CD4-positive, alpha-beta T cell treated with Interleukin-17A for 4 hours (primary cell): ENCODE measurements around the gene MINDY1.

Source experiments
- DNase-seq: peaks from one replicate; pipeline ENCODE4 v3.0.0-alpha.2; 2020; ENCODE audit warnings: mixed read lengths

Gene MINDY1, protein sequence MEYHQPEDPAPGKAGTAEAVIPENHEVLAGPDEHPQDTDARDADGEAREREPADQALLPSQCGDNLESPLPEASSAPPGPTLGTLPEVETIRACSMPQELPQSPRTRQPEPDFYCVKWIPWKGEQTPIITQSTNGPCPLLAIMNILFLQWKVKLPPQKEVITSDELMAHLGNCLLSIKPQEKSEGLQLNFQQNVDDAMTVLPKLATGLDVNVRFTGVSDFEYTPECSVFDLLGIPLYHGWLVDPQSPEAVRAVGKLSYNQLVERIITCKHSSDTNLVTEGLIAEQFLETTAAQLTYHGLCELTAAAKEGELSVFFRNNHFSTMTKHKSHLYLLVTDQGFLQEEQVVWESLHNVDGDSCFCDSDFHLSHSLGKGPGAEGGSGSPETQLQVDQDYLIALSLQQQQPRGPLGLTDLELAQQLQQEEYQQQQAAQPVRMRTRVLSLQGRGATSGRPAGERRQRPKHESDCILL

DNA sequence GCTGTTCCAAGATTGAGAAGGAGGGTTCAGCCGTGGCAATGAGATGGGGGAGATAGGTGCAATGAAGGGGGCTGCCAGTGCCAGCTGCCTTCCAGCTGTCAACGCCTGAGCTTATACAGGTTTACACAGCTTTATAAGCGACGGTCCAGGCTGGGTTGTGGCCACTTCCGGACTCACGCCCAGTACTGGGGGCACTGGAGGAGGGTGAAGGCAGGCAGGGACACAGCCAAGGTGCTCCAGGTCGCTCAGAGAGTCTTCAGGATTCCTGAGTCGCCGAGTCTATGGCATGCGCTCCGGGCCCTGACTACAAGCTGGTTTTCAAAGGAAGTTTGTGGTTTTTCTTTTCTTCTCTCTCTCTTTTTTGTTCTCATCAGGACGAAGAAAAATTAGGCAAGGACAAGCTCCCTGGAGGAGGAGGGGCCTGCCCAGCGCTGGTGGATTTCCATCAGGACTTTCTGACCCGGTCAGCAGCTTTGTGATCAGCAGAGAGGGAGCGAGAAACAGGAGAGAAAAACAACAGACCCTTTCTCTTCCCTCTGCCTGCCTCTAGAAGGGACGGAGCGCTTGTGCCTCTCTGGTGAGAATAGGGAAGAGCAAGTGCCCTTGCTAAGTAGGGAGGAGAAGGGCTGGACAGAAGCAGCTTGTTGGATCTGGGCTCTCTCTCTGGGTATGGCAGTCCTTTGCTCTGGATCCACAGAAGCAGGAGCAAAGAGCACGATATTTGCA is at the start of gene MINDY1:
TSS of gene MINDY1 (minus strand) at position 576 of the 726 bp plus-strand sequence. CDS start 4,285 bp downstream, outside the sequence.
- peak; percentile 41 for DNase-seq

DNA sequence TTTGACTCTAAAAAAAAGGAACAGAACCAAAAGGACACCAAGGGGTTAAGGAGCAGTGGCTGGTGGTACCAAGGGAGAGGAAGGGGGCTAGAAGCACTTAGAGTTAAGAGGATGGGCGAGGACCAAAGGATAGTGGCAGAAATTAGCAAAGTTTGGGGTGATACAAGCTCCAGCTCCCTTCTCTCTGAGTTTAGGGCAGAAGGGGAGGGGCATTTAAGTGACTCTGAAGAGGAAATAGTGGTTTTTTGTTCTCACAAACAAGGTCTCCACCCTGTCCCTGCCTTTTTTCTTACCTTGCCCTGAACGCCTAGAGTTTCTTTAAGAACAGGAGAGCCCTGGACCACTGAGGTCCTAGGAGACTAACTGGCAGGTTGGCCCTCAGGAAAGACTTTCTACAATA is 49.4 kb upstream of the MINDY1 start:
- peak; percentile 55 for DNase-seq

DNA sequence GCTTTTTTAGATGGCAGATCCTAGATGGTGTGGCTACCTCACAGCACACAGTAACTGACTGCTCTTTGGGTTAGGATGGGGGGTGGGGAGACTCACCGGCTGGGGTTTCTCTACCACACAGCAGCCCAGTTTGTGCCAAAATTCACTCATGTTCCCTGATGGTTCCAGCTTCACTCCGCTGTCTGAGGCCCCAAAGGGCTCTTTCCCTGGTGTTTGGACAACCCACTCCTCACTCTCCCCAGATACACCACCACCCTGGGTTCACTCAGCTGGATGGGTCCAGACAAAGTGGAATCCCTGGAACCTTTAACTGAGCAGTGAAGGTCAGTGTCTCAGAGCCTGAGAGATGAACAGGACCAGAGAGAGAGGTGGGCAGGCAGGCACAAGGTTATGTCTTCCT is 48.9 kb upstream of the MINDY1 start:
- DNase-seq: peak; percentile 27

DNA sequence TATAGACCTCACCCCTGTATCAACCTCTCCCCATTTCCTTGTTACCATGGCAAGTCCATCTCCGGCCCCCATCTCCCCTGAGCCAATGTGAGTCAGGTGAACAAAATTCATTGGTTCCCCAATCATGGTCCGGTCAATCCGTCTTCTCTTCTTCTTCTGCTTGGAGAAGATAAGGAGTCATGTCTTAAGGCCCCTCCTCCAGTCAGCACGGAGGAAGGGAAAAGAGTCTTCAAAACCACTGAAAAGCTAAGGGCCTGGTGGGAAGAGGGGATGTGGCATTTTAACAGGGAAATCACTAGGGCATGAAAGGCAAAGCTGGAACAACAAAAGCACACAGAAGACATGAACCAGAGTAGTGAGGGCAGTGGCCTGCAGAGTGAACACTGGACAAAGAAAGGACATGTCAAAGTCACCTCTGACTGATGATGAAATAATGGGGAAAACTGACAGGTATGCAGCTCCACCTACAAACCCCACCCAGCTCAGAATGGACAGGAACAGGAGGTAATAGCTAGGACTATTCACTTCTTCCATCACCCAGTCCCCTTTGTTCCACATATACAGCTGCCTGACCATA is 48.4 kb upstream of the MINDY1 start:
- no peak for DNase-seq

DNA sequence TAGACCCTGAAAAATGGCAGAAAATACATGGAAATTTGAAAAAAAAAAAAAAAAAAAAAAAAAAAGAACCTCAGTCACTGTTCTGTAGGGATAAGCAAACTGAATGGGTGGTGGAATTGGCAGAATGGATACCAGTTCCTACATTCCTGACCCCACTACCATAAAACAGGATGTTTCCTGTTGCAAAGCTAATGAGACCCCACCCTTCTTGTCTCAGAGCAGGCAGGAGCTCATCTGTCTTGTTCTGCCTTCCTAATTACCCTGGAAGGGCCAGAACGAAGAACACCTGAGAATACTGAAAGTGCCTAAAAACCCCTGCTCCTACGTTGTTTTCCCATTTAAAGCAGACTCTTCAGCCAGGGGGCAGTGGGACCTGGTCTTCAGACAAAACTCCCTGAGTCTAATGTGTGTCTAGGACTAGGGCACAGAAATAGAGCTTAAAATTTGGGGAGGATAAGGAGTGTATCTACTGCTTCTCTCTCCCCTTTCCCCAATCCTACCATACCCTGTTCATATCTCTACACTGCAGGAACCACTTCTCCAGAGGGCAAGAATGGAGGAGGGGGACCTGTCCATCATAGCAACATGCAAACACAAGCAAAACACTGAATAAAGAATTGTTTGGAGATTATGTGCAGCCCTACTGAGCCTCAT is 44.8 kb upstream of the MINDY1 start:
- no peak for DNase-seq

DNA sequence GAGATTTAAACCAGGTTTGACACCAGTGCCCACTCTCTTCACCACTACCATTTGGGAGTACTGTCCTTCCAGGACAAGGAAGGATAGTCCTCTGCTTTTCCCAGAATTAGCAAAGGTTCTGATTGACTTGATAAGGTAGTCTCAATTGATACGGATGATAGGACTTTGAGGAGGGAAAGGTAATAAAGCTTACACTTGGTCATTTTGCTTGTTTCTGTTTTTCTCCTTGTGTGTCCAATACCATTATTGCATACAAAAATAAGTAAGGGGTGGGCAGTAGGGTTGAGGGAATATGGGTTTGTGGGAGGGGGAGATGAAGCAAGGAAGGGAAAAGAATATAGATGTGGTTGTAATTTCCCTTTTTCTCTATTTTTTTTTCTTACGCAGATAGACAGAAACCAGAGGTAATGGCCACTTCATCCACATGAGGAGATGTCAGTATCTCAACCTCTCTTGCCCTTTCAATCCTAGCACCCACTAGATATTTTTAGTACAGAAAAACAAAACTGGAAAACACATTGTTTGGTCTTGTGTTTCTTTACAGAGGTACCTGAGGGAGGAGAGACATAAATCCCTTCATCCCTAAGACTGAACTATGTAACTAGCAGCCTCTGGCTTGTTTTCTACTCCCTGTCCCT is 43.5 kb upstream of the MINDY1 start:
- DNase-seq: no peak

DNA sequence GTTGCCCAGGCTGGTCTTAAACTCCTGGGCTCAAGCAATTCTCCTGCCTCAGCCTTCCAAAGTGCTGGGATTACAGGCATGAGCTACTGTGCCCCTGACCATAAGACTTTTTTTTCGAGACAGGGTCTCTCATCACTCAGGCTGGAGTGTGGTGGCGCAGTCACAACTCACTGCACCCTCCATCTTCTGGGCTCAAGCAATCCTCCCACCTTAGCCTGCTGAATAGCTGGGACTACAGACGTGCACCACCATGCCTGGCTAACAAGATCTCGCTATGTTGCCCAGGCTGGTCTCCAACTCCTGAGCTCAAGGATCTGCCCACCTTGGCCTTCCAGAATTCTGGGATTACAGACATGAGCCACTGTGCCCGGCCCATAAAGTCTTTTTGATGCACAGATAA is 42.8 kb upstream of the MINDY1 start:
- no peak for DNase-seq

DNA sequence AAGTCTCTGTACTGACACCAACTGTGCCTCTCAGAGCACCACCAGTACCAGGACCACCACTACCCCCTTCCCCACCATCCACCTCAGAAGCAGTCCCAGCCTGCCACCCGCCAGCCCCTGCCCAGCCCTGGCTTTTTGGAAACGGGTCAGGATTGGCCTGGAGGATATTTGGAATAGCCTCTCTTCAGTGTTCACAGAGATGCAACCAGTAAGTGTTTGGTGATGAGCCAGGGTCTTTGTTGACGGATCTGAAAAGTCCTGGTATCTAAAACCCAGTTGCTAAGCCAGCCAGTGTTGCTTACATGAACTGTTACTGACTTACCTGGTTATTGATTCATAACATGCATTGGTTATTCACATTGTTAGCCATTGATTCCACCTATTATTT is 41.9 kb upstream of the MINDY1 start:
- no peak for DNase-seq

DNA sequence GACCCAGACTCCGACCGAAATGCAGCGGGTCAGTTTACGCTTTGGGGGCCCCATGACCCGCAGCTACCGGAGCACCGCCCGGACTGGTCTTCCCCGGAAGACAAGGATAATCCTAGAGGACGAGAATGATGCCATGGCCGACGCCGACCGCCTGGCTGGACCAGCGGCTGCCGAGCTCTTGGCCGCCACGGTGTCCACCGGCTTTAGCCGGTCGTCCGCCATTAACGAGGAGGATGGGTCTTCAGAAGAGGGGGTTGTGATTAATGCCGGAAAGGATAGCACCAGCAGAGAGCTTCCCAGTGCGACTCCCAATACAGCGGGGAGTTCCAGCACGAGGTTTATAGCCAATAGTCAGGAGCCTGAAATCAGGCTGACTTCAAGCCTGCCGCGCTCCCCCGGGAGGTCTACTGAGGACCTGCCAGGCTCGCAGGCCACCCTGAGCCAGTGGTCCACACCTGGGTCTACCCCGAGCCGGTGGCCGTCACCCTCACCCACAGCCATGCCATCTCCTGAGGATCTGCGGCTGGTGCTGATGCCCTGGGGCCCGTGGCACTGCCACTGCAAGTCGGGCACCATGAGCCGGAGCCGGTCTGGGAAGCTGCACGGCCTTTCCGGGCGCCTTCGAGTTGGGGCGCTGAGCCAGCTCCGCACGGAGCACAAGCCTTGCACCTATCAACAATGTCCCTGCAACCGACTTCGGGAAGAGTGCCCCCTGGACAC is 41.4 kb upstream of the MINDY1 start:
- peak; percentile 70 for DNase-seq

DNA sequence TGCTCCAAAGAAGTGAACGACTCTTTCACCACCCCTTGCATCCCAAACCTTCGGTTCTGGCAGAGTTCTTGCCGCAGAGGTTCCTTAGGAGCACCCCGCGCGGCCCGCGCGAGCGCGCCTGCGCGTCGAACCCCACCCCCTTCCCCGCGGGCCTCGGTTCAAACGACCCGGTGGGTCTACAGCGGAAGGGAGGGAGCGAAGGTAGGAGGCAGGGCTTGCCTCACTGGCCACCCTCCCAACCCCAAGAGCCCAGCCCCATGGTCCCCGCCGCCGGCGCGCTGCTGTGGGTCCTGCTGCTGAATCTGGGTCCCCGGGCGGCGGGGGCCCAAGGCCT is 40.9 kb upstream of the MINDY1 start, which contains the start of gene C1orf56:
TSS of gene C1orf56 (plus strand) at position 161 of the 334 bp plus-strand sequence. CDS start at position 258, 97 bp downstream.
- peak; percentile 76 for DNase-seq

DNA sequence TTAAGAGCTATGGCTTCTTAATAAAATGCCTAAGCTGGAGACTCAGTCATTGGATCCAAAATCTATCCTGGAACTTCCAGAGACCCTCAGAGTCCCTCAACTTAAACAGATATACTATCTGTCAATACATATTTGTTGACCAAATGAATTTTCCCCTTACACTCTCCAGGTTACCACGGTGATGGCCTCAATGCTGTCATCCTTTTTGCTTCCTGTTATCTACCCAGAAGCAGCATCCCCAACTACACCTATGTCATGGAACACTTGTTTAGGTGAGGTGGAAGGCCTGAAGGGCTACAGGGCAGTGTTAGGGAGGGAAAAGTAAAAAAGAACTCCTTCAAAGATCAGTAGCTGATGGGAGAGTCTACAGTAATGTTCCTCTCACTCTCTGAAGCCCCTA is 36.5 kb upstream of the MINDY1 start:
- DNase-seq: no peak

DNA sequence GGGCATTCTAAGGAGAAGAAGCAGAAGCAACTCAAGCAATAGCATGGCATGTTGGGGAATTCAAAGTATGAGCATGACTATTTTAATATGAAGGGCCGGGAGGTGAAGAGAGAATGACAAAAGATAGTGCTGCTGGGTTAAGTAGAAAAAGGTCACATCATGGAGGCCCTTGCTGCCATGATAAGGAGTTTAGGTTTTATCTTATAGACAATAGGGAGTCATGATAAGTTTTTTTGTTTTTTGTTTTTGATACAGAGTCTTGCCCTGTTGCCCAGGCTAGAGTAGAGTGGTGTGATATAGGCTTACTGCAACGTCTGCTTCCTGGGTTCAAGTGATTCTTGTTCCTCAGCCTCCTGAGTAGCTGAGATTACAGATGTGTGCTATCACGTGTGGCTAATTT is 32.8 kb upstream of the MINDY1 start:
- no peak for DNase-seq

DNA sequence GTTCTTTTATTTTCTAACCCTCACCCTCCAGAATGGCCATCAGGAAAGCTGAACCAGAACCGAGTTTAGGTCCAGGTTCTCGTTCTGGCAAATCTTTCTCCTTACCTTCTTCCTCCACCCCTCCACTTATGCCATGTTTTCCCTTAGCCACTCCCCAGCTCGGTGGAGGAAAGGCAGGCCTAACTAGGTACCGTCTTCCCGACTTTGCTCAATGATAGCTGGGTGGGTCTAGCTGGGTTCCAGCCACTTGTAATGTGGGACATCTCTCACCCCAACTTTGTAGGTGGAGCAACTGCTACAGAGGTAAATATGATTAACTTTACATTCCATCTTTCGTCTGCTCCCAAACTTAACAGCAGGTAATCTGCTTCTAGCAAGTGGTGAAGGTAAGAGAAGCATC is 30.3 kb upstream of the MINDY1 start:
- DNase-seq: no peak

DNA sequence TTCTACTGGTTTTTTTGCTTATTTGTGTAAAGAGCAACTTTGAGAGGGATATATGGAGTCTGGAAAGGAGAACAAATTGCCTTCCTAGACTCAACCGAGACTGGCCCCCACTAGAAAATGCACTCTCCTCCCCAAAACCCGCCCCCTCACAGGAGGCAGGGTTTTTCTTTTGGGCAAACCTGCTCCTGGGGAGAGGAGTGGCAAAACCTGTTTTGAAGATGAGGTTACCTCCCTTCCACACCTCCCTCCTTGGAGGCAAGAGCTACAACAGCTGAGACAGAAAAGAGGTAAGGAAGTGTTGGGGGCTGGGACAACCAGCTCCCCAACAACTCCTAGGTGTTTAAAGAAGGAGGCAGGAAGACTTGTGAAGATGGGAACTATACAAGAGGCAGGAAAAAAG is 29.7 kb upstream of the MINDY1 start, which contains the start of gene BNIPL:
TSS of gene BNIPL (plus strand) at position 231 of the 400 bp plus-strand sequence. CDS start at position 371, 140 bp downstream.
- DNase-seq: no peak

DNA sequence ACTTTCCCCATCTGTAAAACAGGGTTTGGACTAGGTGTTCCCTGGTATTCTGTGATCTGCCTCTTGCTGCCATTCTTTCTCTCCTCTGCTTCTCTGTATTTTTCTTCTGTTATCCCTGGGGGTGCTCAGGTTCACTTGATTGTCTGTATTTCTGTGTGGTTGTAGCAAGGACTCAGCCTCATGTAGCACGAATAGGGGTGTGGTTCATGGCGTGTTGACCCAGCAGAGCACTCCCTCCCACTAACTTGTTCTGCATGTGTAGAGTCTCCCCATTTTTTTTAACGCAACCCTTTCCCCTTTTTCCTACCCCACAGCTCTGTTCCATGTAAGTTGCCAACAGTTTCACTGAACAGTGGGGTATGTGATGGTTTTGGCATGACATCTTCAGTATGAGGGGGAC is 28.5 kb upstream of the MINDY1 start:
- no peak for DNase-seq

DNA sequence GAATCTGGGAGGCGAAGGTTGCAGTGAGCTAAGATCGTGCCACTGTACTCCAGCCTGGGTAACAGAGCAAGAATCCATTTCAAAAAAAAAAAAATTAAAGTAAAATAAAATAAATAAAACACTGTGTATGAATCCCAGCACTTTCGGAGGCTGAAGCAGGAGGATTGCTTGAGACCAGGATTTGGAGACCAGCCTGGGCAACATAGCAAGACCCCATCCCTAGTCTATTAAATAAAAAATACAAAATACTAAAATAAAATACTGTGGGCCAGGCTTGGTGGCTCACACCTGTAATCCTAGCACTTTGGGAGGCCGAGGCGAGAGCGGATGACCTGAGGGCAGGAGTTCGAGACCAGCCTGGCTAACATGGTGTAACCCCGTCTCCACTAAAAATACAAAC is 25.5 kb upstream of the MINDY1 start:
- no peak for DNase-seq

DNA sequence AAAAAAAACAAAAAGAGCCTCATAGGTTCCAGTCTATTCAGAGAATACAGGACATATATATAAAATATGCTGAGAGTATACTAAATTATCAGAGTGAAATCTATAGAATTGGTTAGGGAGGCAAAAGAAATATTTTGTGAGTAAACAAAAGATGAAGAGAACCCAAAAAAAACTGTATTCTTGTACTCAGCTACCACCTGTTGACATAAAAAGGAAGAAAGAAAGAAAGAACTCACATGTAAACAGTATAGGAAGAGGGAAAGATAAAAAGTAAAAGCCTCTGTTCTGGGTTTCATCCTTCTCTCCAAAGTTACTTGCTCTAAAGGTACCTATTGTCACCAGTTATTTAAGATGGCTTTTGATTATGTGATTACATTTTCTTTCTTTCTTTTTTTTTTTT is 19.8 kb upstream of the MINDY1 start:
- DNase-seq: no peak

DNA sequence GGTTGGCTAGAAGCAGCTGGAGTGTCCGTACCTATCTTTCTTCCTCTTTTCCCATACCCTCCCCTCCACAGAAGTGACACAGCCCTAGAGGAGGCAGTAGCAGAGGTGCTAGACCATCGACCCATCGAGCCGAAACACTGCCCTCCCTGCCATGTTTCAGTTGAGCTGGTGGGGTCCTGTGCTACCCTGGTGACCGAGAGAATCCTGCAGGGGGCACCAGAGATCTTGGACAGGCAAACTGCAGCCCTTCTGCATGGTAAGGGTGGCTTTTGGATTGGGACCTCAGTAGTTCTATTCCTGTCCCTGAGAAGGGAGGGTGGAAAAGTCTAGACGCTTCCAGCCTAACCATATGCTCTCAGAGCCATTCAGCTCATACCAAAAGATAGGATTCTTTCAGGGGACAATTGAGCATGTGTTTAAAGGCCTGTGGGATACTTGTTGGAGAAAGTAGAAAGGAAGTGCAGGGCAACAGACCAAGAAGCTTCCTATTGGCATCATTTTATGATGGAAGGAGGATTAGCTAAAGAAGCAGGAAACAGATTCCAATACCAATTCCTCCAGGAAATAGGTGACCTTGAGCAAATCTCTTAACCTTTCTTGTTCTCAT is 17.9 kb upstream of the MINDY1 start:
- peak; percentile 95 for DNase-seq

DNA sequence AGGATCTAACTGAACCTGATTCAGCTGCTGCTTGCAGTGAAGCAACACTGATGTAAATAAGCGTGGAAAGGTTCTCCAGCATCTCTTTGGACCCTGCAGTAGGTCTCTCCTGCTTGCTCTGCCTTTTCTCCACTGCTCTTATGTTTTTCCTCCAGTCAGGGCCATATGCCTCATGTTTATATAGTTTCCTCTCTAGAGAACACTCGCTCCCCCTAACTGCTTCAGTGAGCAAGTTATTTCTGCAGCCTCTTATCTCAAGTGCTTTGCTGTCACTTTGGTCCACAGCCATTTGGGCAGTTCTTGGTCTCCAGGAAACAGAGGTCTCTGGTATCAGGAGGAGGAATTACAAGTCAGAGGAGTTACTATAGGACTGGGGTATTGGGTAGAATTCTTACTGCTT is 6.8 kb upstream of the MINDY1 start:
- no peak for DNase-seq

DNA sequence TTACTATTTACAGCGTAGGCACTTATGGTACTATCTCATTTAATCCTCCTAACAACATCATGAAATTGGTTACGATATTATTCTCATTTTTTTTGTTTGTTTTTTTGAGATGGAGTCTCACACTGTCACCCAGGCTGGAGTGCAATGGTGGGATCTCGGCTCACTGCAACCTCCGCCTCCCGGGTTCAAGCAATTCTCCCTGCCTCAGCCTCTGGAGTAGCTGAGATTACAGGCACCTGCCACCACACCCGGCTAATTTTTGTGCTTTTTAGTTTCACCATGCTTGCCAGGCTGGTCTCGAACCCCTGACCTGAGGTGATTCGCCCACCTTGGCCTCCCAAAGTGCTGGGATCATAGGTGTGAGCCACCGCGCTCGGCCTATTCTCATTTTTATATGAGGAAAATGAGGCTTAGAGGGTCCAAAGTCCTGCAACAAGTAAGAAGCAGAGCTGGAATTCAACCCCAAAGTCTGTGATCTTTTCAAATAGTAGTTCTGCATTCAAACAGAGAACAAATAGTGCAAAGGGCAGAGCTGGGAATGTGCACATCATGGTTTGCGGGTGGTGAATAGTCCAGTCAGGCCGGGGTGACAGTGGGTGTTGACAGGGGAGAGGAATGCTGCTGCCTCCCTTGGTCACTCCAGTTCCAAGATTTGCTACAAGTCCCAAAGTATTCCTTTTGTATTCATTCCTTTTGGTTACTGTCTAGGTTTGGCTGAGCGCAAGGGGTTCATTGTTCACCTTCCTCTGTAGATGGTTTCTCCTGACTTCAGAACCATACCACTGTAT is 6.2 kb upstream of the MINDY1 start:
- no peak for DNase-seq
